Kidney (tissue), 14 donors: ENCODE measurements around the gene PALB2. TPM values are rescaled to one million over a fixed set of nuclear protein-coding genes. Genes with fewer than 3 reads are reported as not detected.
A peak's percentile ranks its signal among the peaks of the same experiment; 100 is the strongest.

Source experiments
- DNase-seq, 5 donors: peaks; one replicate each; pipeline ENCODE4 v3.0.0-alpha.2; 2013 to 2020
- FAIRE-seq: peaks from 2 replicates; lab custom pipeline; 2012; peaks lifted over from hg19 to GRCh38; lab: Jason Lieb, UNC
- H3K27ac ChIP-seq, 2 donors: one replicate each; pipeline ENCODE4 v1.7.0; 2013; ENCODE audit warnings: low read depth in 2 of 2, low read length in 2 of 2, inconsistent platforms in 1 of 2
- H3K27me3 ChIP-seq: one replicate; pipeline ENCODE4 v1.7.1; 2013; ENCODE audit warnings: low read length, inconsistent platforms; ENCODE audit not compliant: control insufficient read depth, insufficient read depth
- H3K36me3 ChIP-seq, 3 donors: one replicate each; pipeline versions ENCODE4 v1.7.0 to v1.7.1; 2013; ENCODE audit warnings: low read length in 3 of 3, control low read depth in 1 of 3, inconsistent platforms in 1 of 3; ENCODE audit not compliant: insufficient read depth in 3 of 3, control insufficient read depth in 2 of 3
- H3K4me1 ChIP-seq, 3 donors: one replicate each; pipeline versions ENCODE4 v1.7.0 to v1.7.1; 2013; ENCODE audit warnings: low read length in 3 of 3, inconsistent platforms in 1 of 3, low read depth in 1 of 3; ENCODE audit not compliant: control insufficient read depth in 2 of 3, insufficient read depth in 2 of 3
- H3K4me3 ChIP-seq, 3 donors: one replicate each; pipeline versions ENCODE4 v1.7.0 to v1.8.1; 2013; ENCODE audit warnings: low read length in 3 of 3, control low read depth in 1 of 3, inconsistent platforms in 1 of 3
- H3K9ac ChIP-seq, 3 donors: one replicate each; pipeline versions ENCODE4 v1.7.0 to v1.7.1; 2013; ENCODE audit warnings: low read length in 3 of 3, control low read depth in 1 of 3, inconsistent platforms in 1 of 3
- H3K9me3 ChIP-seq, 3 donors: one replicate each; pipeline versions ENCODE4 v1.7.0 to v1.7.1; 2013; ENCODE audit warnings: low read length in 3 of 3, control low read depth in 1 of 3, inconsistent platforms in 1 of 3; ENCODE audit not compliant: control insufficient read depth in 2 of 3, insufficient read depth in 1 of 3
- intact Hi-C: fragments of 100-400 bp; cut with DNase I; formaldehyde crosslinking; loops from one replicate; pipeline ENCODE4 v1.11.1; 2022
- polyA plus RNA-seq: library from polyadenylated mRNA; stranded (reverse); fragments of 350-450 nt; fragmentation: Illumina TruSeq; extraction: RNeasy Lipid Tissue Mini Kit (QIAGEN cat#74804); gene quantifications from one replicate; pipeline ENCODE4 v1.2.3, GENCODE V29; 2014; ENCODE audit warnings: low read depth, low replicate concordance; ENCODE audit not compliant: insufficient read depth
- total RNA-seq: library from RNA; stranded (reverse); fragmentation: NEBNext Ultra II Directional; extraction: Animal tissue kit (Norgen Biotek cat#: 25700); gene quantifications from one replicate; pipeline ENCODE4 v1.2.1, GENCODE V29; 2021
- TF ChIP-seq, protein P1 (sequence below): IDR thresholded peaks from 3 replicates; pipeline ENCODE4 v1.5.1; 2012; ENCODE audit warnings: mild to moderate bottlenecking, moderate library complexity, borderline replicate concordance; ENCODE audit not compliant: insufficient read depth; ENCODE audit errors: extremely low read depth
- donor health status: control.
- donor health status: control.
- donor health status: control.
- donor health status: control.
- donor health status: control.
- donor health status: DM: yes; HTN: yes; CAD: no.
- donor health status: Normal renal cell carcinoma (clear cell type).

The PALB2 gene
- total and polyA plus RNA-seq, 2 donors from 2014 or later = 5.7 to 11.7 TPM

DNA sequence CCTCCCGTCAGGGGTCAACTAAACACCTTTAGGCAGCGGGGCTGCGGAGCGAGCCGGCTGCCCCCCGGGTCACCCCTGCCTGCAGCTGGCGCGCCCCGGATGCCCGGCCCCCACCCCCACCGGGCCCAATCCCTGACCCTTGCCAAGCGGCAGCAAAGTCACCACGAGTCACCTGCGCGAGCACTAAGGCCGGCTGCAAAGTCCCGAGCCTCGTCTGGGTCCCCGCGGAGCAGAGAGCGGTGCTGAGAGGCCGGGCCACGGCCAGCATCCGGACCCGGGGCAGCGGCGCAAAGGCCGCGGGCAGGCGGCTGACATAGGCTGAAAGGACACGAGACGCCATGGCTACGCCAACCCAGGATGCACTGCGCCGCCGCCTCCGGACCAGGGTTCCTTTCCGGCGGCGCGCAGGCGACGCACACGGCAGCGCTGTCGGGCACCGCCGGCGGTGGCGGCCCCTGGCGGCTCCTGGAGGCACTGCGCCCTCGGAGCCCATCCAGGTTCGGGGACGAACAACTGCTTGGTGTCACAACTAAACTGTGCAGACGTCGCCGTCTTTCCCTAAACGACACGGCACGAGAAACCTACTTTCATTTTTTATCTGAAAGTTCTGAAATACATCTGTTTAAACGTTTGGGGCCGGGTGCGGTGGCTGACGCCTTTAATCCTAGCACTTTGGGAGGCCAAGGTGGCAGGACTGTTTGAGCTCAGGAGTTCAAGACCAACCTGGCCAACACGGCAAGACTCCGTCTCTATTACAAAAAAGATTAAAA is 45.0 kb downstream of the PALB2 start, which contains the start of gene NDUFAB1:
TSS of gene NDUFAB1 (minus strand) at position 366 of the 770 bp plus-strand sequence. CDS start at position 340, 26 bp downstream.
- H3K4me3 ChIP-seq = peak within 1 kb of the TSS; percentile 99 to 100 (median 100)
- FAIRE-seq (no peak), DNase-seq (peak; percentile 89 to 96 (median 94))
- no peaks in the 10 kb centered on the region for H3K9me3 ChIP-seq
- peak within 1 kb of the TSS; percentile 67 to 82 for H3K27ac ChIP-seq
- TF ChIP-seq, protein P1, sequence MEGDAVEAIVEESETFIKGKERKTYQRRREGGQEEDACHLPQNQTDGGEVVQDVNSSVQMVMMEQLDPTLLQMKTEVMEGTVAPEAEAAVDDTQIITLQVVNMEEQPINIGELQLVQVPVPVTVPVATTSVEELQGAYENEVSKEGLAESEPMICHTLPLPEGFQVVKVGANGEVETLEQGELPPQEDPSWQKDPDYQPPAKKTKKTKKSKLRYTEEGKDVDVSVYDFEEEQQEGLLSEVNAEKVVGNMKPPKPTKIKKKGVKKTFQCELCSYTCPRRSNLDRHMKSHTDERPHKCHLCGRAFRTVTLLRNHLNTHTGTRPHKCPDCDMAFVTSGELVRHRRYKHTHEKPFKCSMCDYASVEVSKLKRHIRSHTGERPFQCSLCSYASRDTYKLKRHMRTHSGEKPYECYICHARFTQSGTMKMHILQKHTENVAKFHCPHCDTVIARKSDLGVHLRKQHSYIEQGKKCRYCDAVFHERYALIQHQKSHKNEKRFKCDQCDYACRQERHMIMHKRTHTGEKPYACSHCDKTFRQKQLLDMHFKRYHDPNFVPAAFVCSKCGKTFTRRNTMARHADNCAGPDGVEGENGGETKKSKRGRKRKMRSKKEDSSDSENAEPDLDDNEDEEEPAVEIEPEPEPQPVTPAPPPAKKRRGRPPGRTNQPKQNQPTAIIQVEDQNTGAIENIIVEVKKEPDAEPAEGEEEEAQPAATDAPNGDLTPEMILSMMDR = peak; percentile 94
- H3K9ac ChIP-seq = peak within 1 kb of the TSS; percentile 96 to 97 (median 96)
- H3K27me3 ChIP-seq = no peaks in the 10 kb centered on the region
- H3K4me1 ChIP-seq = peaks cover 0 to 6% (median 6%) of the 10 kb centered on the region in 3 donors
- peaks cover 2 to 11% (median 8%) of the 10 kb centered on the region in 3 donors for H3K36me3 ChIP-seq
- intact Hi-C loops = no loop called here

DNA sequence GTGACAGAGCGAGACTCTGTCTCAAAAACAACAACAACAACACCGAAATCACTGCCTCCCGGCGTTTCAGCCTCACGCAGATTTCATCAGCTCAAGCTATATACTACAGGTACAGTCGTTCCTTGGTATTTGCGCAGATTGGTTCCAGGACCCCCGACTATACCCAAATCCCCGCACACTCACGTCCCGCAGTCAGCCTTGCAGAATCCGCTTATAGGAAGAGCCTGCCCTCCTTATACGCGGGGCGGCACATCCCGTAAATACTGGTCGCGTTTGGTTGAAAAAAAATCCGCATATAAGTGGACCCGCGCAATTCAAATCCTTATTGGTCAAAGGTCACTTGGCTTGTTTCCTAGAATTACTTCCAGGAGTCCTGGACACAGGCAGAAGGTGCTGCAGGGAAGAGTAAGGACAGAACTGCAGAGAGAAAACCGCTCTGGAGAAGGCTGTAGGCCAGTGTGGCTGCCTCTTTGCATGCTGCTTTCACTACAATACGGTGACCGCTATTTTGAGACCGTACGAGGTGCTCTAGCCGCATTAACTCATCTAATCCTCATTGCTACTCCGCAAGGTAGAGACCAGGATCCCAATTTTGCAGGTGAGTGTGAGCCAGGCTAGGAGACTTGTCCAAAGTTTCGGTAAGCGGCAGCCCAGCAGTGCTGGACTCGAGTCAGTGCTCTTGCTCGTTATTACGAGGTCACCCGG is 45.7 kb downstream of the PALB2 start:
- DNase-seq (peak in 2 of 5 donors; percentile 14 to 19), FAIRE-seq (no peak)
- Histone ChIP-seq H3K9me3 (no peaks in the 10 kb centered on the region), H3K4me3 (peak overlapping the region; percentile 99 to 100 (median 100)), H3K27me3 (no peaks in the 10 kb centered on the region), H3K36me3 (peaks cover 2 to 16% (median 15%) of the 10 kb centered on the region in 3 donors), H3K4me1 (peaks cover 0 to 6% (median 6%) of the 10 kb centered on the region in 3 donors), H3K9ac (peak overlapping the region; percentile 96 to 97 (median 96)), H3K27ac (peak overlapping the region; percentile 67 to 82)
- TF ChIP-seq, protein P1 = no peak
- intact Hi-C loops = no loop called here

DNA sequence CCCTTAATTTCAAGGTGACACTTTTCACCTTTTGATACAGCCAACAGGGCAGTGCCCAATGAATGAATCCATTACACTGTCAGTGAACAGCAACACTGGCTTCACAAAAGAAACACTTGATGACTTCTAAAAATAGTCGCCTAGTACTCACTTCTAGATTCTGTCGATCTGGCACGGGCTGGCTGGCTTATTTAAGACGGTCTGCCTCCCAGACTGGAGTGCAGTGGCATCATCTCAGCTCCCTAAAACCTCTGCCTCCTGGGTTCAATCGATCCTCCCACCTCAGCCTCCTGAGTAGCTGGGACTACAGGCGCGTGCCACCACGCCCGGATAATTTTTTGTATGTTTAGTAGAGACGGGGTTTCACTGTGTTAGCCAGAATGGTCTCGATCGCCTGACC is 46.9 kb downstream of the PALB2 start:
- Histone ChIP-seq H3K36me3 (peaks cover 7 to 21% (median 20%) of the 10 kb centered on the region in 3 donors), H3K27me3 (no peaks in the 10 kb centered on the region), H3K4me3 (no peak overlapping the region), H3K4me1 (peaks cover 0 to 6% (median 6%) of the 10 kb centered on the region in 3 donors), H3K9ac (no peak overlapping the region), H3K27ac (no peak overlapping the region), H3K9me3 (no peaks in the 10 kb centered on the region)
- intact Hi-C loops = no loop called here
- no peak for DNase-seq
- no peak for FAIRE-seq
- TF ChIP-seq, protein P1 = no peak
